Inferior parietal cortex (tissue), 1 donor: Measurements from ENCODE around the gene PISD.

Source experiments
- DNase-seq: peaks from one replicate; pipeline ENCODE4 v3.0.0-alpha.2; 2016; ENCODE audit errors: extremely low spot score

The PISD gene

DNA sequence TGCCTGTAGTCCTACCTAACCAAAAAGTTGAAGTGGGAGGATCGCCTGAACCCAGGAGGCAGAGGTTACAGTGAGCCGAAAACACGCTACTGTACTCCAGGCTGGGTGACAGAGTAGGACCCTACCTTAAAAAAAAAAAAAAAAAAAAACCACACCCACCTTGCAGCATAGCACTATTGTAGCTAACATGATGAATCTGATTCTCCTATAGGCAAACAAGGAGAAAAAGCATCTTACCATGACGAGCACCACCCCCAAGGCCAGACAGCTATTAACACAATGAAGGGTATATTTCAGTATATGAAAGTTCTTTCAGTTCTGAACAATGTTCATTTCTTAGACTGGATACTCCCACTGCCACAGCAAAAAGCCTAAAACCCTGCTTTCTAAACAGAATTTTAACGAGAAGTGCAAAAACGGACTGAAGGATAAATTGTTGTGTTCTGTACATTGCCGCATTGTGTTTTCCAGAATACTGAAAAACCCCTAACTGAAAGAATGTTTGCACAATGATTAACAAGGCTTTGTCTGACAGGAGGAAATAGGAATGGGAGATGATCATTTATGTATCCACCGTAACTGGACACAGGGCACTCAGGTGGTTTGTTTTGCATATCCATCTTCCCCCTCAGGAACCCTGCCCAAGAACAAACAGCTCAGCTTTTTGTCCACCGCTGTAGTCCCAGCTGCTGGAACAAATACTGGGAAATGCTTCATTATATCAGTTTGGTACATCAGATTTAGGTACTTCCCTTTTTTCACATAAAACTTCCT is 8.9 kb downstream of the PISD start:
- no peak for DNase-seq

DNA sequence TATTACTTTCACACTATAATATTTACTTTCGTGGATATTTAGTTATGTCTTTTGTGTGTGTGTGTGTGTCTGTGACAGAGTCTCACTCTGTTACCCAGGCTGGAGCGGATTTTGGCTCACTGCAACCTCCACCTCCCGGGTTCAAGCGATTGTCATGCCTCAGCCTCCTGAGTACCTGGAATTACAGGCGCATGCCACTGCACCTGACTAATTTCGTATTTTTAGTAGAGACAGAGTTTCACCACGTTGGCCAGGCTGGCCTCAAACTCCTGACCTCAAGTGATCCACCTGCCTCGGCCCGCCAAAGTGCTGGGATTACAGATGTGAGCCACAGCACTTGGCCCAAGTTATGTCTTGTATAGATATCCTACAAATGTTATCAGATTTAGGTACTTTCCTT is 9.9 kb downstream of the PISD start:
- no peak for DNase-seq

DNA sequence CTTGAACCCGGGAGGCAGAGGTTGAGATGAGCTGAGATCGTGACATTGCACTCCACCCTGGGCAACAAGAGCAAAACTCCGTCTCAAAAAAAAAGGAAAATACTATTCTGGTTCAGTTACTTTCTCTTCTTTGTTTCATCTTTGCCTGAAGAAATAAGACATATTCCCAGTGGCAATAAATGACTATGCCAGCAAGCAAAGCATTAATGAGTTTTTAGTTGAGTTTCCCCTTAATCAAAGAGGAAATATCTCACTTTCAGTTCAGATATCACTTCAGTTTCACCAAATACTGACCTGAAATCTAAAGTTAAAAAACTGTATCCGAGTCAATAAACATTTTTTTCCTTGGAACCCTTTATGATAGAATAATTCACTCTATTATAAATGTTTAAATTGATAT is 10.4 kb downstream of the PISD start:
- no peak for DNase-seq

DNA sequence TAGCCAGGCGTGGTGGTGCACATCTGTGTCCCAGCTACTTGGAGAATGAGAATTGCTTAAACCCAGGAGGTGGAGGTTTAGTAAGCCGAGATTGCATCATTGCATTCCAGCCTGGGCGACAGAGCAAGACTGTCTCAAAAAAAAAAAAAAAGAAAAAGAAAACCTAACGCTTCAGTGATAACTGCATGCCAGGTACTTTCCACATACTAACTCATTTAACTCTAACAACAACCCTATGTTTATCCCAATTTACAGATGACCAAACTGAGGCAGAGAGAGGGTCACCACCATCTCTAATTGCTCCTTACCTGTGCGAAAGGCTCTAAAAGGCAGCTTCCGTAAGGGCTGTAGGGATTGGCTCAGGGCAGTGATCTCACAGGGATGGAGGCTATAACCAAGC is 11.6 kb downstream of the PISD start:
- no peak for DNase-seq

DNA sequence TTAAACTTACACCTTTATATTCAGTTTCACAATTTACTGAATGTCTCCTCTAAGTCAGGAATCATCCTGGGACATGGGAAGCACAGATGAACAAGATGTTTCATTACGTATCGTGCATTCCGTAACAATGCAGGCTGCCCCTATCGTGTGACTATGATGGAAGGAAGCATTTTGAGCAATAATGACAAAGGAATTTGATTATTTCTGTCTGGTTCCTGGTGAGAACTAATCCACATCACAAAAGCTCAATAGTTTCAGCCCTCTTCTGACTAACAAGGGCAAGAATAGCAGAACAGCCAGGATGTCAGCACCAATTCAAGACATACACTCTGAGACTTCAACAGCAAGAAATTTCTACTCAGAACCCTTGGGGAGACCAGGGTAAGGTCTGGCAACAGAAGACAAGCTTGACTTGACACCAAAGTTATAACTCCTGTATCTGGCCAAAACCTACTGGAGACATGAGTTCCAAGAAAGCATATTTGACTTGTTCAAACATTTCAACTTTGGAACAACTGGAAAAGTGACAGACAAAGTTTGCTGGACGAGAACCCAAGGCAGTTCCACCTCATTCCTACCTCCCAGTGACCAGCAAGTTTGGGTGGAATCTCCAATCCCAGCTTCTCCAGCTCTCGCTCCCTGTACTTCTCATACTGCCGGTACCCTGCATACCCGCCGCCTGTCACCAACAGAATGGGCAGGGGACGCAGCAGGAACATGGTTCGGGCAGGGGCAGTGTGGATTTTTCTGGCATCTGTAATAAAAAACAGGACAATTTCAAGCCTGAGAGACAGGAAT is 14.3 kb downstream of the PISD start:
- no peak for DNase-seq

DNA sequence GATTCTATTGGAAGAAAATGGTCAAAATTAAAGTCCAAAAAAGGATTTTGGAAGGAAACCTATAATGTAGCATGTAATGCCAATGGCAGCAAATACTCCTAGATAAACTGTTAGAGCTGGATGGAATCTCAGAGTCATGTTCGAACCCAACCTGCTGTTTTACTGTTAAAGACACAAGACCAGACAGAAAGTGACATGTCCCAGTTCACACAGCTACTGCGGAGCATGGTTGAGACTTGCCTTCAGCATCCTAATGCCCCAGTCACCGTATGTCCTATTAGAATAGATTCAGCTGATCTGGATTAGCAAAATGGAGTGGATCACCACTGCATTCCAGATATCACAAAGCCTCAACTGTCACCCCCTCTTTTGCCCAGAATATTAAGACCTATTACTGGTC is 14.9 kb downstream of the PISD start:
- DNase-seq: no peak

DNA sequence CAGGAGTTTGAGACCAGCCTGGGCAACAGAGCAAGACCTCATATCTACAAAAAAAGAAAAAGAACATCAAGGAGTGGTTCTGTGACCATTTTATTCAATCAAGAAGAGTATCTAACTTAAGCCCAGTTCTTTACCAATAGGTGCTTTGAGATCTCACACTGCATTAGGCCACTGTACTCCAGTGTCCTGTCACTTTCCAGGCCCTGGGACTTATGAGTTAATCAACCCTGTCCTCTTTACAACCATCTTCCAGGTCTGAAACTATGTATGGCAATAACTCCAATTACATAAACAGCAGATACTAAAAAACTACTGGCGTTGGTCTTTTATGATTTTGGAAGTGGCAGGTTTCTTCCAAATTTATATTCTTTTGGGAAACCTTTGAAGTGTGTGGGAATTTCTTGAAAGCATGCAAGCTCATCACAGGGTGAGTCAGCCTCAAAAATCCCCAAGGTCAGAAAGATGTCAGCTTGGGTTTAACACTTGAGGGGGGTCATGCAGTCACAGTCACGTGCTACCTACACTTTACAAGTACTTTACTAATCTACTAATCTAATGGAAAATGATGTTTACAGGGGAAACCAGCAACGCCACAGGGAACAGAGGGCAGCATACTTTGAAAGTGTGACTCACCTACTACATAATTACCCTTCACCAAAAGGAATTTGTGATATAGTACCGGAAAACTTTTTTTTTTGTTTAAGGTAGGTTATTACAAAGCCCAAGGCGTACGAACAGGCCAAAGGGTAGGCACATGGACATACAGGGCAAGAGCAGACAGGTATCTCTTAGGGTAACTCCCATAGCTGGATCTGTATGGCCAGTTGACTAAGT is 15.6 kb downstream of the PISD start:
- no peak for DNase-seq

DNA sequence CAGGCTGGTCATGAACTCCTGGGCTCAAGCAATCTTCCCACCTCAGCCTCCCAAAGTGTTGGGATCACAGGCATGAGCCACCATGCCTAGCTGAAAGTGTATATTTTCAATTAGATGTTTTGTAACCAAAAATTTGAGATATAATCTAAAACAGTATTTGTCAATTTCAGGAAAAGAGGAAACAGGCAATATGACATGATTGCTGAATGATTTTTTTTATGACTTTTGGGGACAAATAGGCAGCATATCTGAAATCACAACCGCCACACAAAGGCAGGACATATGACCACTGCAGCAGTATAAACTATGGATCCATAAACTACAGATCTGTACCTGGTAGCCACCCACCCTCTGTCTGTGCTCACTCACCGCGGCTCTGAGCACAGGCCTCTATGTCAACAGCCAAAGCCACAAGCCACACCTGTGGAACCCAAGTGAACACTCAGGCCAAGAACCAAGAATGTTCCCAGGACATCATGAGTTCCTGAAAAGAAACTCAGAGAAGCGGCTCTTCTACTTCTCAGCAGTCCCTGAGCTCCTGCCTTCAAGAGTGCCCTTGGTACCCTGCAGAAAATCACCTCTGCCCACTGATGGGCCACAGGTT is 22.5 kb downstream of the PISD start:
- no peak for DNase-seq

DNA sequence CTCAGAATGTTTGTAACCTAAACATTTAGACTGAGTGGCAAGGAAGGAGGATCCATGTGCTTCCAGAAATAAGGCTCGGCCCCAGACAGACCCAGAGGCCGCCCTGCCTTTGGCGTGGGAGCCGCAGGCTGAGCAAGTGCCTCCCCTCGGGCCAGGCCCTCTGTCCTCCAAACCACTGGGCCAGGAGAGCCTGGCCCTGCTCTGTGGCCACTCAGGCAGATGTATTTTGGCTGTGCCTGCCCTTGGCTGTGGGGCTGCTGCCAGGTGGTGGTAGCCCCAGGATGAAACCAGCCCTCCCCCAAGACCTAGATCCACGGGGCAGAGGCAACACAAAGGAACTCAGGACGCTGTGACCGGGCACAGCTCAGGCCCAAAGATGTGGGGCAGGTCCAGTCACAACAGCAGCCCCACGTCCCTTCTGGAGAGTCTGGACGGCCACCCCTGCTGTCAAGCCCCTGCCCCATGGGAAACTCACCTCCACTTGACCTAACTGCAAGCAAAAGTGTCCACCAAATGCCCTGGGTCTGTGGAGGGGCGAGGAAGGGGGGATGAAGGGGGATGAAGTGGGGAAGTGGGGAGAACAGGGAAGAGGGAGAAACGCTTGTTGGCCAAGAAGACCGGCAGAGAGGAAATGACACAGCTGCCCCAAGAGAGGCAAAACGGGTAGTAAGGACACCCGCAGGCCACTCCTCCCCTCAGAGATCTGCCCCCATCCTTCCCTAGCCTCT is 24.0 kb downstream of the PISD start:
- DNase-seq: no peak

DNA sequence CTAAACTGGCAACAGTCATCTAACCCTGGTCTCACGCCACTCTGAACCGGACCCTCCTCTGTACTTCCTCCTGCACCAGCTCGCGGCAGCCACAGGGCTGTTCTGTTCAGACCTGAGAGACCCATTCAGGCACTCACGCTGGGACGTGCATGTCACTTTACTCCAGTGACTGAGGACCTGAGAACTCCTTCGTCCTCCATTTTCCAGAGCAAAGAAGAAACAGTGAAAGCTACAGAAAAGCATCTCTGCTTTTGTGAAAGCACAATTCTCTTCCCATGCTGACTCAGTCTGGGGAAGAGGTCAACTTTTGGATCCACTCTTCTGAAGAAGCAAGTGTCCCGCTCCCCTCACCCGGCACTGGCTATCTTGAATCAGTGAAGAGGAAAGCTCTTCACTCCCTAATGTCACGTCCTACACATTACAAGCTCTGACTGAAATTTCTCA is 24.5 kb downstream of the PISD start:
- DNase-seq: no peak

DNA sequence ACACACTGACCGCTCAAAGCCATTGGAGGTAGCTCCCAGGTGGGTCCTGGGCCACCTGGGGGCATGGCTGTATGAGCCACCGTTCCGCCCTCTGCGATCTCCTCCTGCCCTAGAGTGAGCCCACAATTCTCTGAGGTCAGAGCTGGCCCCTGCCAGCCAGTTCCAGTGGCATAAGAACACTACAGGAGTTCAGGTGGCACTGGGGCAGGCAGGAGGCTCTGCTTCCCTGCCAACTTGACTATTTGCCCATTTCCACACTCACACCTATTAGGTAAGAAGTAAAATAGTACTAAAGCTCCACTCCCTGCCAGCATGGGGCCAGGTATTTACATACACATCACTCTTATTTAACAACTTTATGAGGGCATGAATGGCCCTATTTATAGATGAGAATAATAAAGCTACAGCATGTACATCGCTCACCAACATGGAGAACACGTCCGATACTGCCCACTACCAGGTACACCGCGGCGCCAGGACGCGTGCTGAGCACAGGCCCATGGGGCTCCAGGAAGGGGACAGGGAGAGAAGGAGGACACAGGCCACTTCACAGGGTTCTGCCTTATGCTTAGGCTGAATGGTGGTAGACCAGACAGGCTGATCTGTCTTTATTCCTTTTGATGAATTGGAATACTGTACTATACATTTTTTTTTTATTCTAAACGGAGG is 26.2 kb downstream of the PISD start:
- no peak for DNase-seq

DNA sequence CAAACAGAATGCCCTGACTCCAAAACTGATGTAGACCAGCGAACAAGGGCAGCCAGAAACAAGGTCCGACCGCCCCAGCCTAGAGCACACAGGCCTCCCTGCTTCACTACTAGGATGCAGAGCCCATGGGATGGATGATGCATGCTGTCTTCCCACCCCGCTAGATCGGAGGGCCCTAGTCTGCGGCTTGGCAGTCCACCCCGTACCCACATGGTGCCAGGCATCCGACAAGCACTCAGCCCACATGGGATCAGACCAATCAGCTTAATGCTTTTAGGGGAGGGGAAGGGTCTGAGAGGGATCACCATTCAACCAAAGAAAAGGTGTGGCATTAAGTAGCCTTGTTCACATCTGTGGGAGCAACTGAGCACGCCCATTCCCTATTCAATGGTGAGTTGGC is 30.6 kb downstream of the PISD start:
- no peak for DNase-seq

DNA sequence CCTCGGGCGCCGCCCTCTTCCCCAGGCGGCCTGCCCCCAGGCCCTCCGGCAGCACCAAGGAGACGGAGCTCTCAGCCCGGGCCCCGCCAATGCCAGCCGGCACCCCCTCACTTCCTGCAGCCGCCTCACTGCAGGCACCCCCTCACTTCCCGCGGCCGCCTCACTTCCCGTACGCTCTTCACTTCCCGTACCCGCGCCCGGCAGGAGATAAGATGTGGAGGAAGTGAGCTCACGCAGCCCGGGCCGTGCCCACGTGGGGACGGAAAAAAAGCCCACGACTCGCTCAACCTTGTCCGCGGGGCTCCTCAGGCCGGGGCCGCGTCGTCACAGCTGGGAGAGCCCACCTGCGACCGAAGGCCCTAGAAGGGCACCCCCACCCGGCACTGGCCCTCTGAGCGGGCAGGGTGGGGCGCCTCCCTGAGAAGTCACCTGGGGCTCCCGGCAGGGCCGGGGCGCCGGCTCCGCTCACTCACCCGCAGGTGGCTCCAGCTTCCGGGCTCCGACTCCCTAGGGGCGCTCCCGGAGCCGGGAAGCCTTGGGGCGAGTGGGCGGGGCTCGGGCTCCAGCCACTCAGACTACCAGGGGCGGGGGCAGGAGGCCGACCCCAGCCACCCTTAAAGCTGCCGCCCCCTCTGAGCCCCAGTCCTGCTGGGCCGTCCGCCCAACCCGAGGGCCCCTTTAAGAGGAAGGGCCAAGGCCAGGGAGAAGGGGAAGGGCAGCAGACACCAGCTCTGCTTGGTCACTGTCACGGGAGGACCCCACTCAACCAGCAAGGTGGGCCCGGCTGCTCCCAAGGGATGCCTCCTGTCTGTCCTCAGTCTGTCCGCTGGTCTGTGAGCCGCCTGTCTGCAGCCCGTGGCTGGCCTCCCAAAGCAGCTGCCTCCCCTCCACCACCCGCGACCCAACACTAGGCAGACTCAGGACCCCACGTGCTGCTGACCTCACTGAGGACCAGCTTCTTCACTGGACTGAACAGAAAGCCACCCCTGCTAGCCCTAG is 31.4 kb downstream of the PISD start:
- DNase-seq: peak; percentile 57

DNA sequence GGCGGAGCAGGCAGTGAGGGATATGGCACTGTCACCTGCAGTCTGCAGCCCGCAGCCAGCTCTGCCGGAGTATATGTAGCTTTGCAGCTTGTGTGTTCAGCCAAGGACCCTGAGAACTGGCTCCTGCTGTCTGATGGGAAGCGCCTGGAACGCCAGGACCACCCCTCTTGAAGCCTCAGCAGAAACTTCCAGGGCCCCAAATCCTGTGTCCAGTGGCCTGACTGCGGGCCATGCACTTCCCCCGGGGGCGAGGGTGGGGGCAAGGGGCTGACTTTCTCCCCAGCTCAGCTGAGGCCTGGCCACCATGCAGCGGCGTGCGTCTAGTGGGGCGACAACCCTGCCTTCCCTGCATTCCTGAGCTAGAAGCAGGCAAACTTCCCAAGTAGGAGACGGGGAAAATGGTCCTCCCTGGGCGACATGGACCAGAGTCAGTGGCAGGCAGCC is 32.3 kb downstream of the PISD start:
- DNase-seq: no peak

DNA sequence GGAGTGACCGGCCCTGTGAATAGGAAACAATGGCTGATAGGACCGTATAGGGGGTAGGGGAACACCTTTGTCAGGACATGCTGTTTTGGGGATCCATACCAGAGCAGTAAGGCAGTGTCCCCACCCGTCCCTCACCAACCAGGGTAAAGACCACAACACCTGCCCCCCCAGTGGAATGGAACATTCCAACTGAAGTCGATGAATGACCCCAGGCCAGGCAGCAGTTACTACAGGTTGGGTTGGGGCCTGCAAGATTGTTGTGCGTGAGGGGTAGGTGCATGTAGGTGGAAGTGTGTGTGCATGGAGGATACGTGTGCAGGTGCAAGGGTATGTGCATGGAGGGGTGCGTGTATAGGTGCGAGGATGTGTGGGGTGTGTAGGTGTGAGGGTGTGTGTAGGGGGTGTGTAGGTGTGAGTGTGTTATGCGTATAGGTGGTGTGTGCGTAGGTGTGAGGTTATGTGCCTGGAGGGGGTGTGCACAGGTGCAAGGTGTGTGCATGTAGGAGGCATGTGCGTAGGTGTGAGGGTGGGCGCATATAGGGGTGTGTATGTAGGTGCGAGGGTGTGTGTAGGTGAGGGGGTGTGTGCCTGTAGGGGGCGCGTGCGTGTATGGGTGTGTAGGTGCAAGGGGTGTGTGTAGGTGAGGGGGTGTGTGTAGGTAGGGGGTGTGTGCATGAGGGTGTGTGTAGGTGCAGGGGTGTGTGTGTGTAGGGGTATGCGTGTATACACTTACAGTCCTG is 32.9 kb downstream of the PISD start:
- DNase-seq: no peak

DNA sequence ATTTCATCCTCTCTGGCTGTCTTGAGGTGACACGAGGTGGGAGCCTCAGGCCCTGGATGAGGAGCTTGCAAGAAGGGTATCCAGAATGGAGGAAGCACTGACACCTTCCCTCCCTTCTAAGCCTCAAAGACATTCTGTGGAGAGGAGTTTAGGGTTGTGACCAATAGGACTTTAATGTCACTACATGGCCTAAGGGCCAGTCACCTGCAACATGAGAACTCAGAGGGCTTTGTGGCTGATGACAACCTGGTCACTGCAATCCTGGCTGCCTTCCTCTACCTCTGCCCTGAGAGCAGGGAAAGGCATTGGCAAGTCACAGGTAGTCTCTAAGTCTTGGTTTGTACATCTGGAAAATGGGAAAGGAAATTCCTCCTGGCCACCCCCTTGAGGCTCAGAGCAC is 33.7 kb downstream of the PISD start:
- no peak for DNase-seq

DNA sequence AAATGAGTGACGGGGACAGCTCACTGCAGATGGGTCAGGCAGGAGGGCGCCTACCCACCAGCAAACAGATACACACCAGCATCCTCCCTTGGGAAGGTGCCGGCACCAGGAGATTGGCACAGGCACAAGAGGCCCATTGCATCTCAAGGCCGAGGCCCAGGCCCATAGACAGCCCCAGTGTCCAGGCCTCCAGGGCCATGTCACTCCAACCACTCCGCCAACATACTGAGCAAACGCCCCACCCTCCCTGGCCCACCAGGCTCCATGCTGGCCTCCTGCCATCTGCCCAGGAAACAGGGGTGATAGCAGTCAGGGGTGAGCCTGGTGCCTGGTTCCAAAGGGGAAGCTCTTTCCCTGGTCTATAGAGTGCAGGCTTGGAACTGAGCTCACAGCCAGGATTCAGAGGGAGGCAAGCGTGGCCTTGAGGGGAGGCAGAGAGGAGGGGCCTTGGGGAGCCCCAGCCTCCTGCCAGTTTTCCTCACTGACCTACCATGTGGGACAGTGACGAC is 34.7 kb downstream of the PISD start:
- DNase-seq: no peak

DNA sequence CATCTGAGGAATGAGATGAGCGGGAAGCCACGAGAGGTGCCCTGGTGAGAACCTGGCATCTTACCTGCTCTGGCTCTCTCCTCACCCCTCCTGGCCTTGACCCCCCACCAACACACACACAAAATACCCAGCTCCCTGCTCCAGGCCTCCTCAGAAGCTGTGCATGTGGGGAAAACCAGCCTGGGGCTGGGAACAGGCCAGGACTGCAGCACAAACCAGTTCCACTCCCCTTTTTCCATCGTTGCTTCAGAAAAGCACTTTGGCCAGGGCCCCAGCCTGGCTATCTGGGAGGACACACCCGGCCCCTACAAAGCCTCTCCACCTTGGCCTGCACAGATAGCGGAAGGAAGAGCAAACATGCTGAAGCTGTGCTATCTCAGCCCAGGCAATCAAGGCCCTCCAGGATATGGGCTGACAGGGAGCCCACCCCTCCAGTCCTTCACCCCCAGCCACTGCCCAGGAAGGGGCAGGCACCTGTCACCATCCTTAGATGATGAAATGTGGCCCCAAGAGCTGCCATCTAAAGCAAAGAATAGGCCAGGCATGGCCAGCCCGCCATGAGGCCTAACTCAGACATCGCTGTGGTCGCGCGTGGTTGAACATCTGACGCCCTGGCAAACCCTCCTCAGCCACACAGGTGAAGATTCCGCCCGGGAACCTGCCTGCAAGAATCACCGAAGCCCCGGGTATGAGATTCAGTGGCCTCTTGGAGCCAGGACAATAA is 35.4 kb downstream of the PISD start:
- no peak for DNase-seq
